ENCODE data around the gene INPP4B.

DNA sequence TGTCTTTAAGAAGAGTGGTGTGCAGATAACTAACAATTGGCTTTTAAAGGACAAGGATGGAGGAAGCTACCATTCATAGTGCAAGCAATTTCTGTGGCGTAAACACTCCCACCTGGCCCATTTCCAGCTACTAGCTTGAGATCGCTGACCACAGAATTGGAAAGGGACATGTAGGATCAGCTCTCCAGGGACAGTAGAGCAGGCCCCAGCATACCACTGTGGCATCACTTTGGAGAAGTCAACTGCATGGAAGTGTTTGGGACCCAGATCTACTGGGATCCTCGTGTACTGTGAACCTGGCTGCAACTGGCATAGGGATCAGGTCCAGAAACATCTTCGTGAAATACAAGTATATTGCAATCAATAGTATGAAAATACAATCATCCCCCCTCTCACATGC, 515.0 kb downstream of the INPP4B start:
- TF ChIP-seq SMC3 (IDR thresholded peaks at IDR 0.05; ENCODE audit: low read depth, low read length) (no peak), RAD21 (IDR thresholded peaks at IDR 0.05; ENCODE audit: low read length) (no peak), EZH2phosphoT487 (IDR thresholded peaks at IDR 0.05; ENCODE audit: borderline replicate concordance, low read depth) (no peak), RCOR1 (IDR thresholded peaks at IDR 0.05; ENCODE audit: low read length) (no peak), YY1 (IDR thresholded peaks at IDR 0.05; ENCODE audit: low read depth) (no peak), TAF1 (IDR thresholded peaks at IDR 0.05; ENCODE audit: borderline replicate concordance, low read depth, low read length) (no peak), MXI1 (IDR thresholded peaks at IDR 0.05; ENCODE audit: low read depth, low read length) (no peak)
- TF ChIP-seq, protein P1, sequence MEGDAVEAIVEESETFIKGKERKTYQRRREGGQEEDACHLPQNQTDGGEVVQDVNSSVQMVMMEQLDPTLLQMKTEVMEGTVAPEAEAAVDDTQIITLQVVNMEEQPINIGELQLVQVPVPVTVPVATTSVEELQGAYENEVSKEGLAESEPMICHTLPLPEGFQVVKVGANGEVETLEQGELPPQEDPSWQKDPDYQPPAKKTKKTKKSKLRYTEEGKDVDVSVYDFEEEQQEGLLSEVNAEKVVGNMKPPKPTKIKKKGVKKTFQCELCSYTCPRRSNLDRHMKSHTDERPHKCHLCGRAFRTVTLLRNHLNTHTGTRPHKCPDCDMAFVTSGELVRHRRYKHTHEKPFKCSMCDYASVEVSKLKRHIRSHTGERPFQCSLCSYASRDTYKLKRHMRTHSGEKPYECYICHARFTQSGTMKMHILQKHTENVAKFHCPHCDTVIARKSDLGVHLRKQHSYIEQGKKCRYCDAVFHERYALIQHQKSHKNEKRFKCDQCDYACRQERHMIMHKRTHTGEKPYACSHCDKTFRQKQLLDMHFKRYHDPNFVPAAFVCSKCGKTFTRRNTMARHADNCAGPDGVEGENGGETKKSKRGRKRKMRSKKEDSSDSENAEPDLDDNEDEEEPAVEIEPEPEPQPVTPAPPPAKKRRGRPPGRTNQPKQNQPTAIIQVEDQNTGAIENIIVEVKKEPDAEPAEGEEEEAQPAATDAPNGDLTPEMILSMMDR (IDR thresholded peaks at IDR 0.05), result no peak
- TF ChIP-seq, protein P2, sequence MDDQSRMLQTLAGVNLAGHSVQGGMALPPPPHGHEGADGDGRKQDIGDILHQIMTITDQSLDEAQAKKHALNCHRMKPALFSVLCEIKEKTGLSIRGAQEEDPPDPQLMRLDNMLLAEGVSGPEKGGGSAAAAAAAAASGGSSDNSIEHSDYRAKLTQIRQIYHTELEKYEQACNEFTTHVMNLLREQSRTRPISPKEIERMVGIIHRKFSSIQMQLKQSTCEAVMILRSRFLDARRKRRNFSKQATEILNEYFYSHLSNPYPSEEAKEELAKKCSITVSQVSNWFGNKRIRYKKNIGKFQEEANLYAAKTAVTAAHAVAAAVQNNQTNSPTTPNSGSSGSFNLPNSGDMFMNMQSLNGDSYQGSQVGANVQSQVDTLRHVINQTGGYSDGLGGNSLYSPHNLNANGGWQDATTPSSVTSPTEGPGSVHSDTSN (IDR thresholded peaks at IDR 0.05), result no peak
- TF ChIP-seq, protein P3, sequence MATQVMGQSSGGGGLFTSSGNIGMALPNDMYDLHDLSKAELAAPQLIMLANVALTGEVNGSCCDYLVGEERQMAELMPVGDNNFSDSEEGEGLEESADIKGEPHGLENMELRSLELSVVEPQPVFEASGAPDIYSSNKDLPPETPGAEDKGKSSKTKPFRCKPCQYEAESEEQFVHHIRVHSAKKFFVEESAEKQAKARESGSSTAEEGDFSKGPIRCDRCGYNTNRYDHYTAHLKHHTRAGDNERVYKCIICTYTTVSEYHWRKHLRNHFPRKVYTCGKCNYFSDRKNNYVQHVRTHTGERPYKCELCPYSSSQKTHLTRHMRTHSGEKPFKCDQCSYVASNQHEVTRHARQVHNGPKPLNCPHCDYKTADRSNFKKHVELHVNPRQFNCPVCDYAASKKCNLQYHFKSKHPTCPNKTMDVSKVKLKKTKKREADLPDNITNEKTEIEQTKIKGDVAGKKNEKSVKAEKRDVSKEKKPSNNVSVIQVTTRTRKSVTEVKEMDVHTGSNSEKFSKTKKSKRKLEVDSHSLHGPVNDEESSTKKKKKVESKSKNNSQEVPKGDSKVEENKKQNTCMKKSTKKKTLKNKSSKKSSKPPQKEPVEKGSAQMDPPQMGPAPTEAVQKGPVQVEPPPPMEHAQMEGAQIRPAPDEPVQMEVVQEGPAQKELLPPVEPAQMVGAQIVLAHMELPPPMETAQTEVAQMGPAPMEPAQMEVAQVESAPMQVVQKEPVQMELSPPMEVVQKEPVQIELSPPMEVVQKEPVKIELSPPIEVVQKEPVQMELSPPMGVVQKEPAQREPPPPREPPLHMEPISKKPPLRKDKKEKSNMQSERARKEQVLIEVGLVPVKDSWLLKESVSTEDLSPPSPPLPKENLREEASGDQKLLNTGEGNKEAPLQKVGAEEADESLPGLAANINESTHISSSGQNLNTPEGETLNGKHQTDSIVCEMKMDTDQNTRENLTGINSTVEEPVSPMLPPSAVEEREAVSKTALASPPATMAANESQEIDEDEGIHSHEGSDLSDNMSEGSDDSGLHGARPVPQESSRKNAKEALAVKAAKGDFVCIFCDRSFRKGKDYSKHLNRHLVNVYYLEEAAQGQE (IDR thresholded peaks at IDR 0.05; ENCODE audit: low read depth, low read length), result no peak
